Parathyroid adenoma (tissue), 2 donors: ENCODE measurements around the gene GLI2.

ENCODE experiments used
- H2AFZ ChIP-seq: fragments of 300-600 bp; sonication (generic); one replicate; pipeline ENCODE4 v1.7.0; 2017; ENCODE audit warnings: antibody characterized with exemption, mild to moderate bottlenecking
- H3K27ac ChIP-seq: fragments of 300-600 bp; sonication (generic); one replicate; pipeline ENCODE4 v1.7.0; 2017
- H3K27me3 ChIP-seq: fragments of 300-600 bp; sonication (generic); one replicate; pipeline ENCODE4 v1.7.0; 2017; ENCODE audit warnings: low read length; ENCODE audit not compliant: control insufficient read depth, insufficient read depth
- H3K36me3 ChIP-seq: fragments of 300-600 bp; sonication (generic); one replicate; pipeline ENCODE4 v1.7.0; 2017; ENCODE audit warnings: low read length; ENCODE audit not compliant: control insufficient read depth, insufficient read depth
- H3K4me1 ChIP-seq: fragments of 300-600 bp; sonication (generic); one replicate; pipeline ENCODE4 v1.7.0; 2017; ENCODE audit warnings: control low read depth
- H3K4me2 ChIP-seq: fragments of 300-600 bp; sonication (generic); one replicate; pipeline ENCODE4 v1.7.0; 2017; ENCODE audit warnings: low read length
- H3K4me3 ChIP-seq: fragments of 300-600 bp; sonication (generic); one replicate; pipeline ENCODE4 v1.7.0; 2017; ENCODE audit warnings: low read depth, low read length
- H3K79me2 ChIP-seq: fragments of 300-600 bp; sonication (generic); one replicate; pipeline ENCODE4 v1.7.0; 2017; ENCODE audit warnings: control low read depth
- H3K9ac ChIP-seq: fragments of 300-600 bp; sonication (generic); one replicate; pipeline ENCODE4 v1.7.0; 2017; ENCODE audit warnings: mild to moderate bottlenecking
- H3K9me3 ChIP-seq: fragments of 300-600 bp; sonication (generic); one replicate; pipeline ENCODE4 v1.7.0; 2017; ENCODE audit warnings: low read length; ENCODE audit not compliant: control insufficient read depth
- TF ChIP-seq, protein P1 (sequence below): fragments of 300-600 bp; sonication (generic); IDR thresholded peaks from one replicate; pipeline ENCODE4 v1.7.0; 2017; ENCODE audit warnings: antibody characterized with exemption, mild to moderate bottlenecking
- donor health status: primary hyperparathyroidism.

GLI2 gene

DNA sequence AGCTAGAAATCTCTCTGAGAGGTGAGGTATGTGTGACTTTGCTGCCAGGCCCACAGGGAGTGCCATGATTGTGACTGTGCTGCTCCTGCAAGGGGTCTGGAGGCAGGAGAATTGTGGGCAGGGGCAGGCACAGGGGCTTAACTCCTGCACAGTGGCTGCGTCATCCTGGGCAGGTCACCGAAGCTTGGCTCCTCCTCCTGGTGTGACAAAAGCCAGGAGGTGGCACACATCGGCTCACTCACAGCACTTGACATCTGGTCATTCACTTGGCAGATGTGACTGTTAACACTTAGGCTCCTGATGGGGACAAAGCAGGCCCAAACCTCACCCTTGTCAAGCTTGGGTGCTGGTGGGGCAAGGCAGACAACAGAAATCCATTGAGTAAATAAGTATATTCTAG is 36.4 kb upstream of the GLI2 start:
- Histone ChIP-seq H3K9me3 (no peaks in the 10 kb centered on the region), H3K4me3 (no peak overlapping the region), H3K27me3 (no peaks in the 10 kb centered on the region), H3K4me2 (no peak overlapping the region), H3K4me1 (no peaks in the 10 kb centered on the region), H3K79me2 (no peaks in the 10 kb centered on the region), H2AFZ (no peak overlapping the region), H3K27ac (no peak overlapping the region), H3K36me3 (no peaks in the 10 kb centered on the region), H3K9ac (no peak overlapping the region)
- TF ChIP-seq, protein P1, sequence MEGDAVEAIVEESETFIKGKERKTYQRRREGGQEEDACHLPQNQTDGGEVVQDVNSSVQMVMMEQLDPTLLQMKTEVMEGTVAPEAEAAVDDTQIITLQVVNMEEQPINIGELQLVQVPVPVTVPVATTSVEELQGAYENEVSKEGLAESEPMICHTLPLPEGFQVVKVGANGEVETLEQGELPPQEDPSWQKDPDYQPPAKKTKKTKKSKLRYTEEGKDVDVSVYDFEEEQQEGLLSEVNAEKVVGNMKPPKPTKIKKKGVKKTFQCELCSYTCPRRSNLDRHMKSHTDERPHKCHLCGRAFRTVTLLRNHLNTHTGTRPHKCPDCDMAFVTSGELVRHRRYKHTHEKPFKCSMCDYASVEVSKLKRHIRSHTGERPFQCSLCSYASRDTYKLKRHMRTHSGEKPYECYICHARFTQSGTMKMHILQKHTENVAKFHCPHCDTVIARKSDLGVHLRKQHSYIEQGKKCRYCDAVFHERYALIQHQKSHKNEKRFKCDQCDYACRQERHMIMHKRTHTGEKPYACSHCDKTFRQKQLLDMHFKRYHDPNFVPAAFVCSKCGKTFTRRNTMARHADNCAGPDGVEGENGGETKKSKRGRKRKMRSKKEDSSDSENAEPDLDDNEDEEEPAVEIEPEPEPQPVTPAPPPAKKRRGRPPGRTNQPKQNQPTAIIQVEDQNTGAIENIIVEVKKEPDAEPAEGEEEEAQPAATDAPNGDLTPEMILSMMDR = no peak

DNA sequence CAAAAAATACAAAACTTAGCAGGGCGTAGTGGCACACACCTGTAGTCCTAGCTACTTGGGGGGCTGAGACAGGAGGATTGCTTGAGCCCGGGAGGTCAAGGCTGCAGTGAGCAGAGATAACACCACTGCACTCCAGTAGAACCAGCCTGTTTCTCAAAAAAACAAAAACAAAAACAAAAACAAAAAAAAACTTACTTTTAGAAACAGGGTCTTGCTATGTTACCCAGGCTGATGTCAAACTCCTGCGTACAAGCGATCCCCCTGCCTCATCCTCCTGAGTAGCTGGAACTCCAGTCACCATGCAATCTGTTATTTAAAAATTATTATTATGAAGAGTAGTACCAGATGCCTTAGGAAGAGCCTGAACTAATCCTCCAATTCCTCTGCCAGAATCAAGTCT is 35.0 kb upstream of the GLI2 start:
- Histone ChIP-seq H3K27me3 (no peaks in the 10 kb centered on the region), H3K4me1 (no peaks in the 10 kb centered on the region), H3K9ac (no peak overlapping the region), H3K4me3 (no peak overlapping the region), H3K79me2 (no peaks in the 10 kb centered on the region), H3K9me3 (no peaks in the 10 kb centered on the region), H2AFZ (no peak overlapping the region), H3K4me2 (no peak overlapping the region), H3K27ac (no peak overlapping the region), H3K36me3 (no peaks in the 10 kb centered on the region)
- TF ChIP-seq, protein P1 = no peak

DNA sequence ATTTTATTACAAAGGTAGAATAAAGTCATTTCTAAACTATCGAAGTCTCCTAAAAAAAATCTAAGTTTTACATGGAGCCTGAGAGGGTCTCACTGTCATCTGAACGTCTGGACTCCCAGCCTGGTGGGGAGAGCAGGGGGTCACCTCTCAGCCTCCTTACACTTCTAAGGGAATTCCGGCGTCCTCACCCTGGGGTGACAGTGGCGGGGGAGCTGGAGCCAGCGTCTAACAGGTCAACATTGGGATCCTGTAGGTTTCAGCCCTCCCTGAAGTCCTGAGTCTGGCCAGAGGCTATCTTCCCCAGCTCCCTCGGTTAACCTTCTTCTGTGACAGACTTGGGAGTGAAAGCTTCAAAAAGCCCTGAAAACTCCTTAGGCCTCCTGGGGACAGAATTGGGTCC is 34.6 kb upstream of the GLI2 start:
- H3K4me2 ChIP-seq = no peak overlapping the region
- no peaks in the 10 kb centered on the region for H3K36me3 ChIP-seq
- H3K27ac ChIP-seq = no peak overlapping the region

DNA sequence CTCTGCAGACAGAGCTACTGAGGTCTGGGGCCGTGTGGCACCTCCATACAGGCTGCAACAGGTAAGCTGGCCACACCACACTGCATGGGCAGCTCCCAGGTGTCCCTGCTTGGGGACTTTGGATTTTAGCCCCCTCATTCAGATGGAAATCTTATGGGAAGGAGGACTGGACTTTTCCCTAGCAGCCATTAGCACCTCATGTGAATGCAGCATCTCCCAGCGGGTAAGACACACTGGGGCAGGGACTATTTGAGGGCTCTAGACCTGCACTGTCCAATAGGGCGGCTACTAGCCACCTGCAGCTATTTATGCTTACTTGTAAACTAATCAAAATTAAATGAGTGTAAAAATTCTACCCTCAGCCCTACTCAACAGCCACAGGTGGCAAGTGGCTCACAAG is 34.2 kb upstream of the GLI2 start:
- Histone ChIP-seq H3K4me2 (no peak overlapping the region), H3K4me1 (no peaks in the 10 kb centered on the region), H3K79me2 (no peaks in the 10 kb centered on the region), H3K36me3 (no peaks in the 10 kb centered on the region), H3K9ac (no peak overlapping the region), H3K27ac (no peak overlapping the region), H2AFZ (no peak overlapping the region), H3K27me3 (no peaks in the 10 kb centered on the region), H3K4me3 (no peak overlapping the region), H3K9me3 (no peaks in the 10 kb centered on the region)
- TF ChIP-seq, protein P1 = no peak

More for the DNA sequence above, 34.6 kb upstream of the GLI2 start:
- Histone ChIP-seq H3K9ac (no peak overlapping the region), H3K79me2 (no peaks in the 10 kb centered on the region), H3K9me3 (no peaks in the 10 kb centered on the region), H2AFZ (no peak overlapping the region), H3K4me3 (no peak overlapping the region), H3K4me1 (no peaks in the 10 kb centered on the region), H3K27me3 (no peaks in the 10 kb centered on the region)
- TF ChIP-seq, protein P1 = no peak

DNA sequence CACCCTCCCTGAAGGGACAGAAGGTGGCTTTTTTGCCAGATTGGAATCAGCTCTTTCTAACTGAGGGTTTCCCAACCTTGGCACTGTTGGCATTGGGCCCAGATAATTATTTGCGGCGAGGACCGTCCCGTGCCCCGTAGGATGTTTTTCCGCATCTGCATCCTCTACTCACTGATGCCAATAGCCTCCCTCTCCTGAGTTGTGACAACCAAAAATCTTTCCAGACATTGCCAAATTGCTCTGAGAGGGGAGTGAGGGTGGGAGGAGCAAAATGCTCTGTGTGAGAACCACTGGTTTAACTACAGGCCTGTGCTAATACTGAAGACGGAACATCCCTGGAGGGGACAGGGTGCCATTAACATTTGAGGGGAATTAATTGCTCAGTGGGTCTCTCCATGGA is 33.6 kb upstream of the GLI2 start:
- Histone ChIP-seq H3K9ac (no peak overlapping the region), H3K4me3 (no peak overlapping the region), H3K27me3 (no peaks in the 10 kb centered on the region), H3K4me2 (no peak overlapping the region), H3K79me2 (no peaks in the 10 kb centered on the region), H3K9me3 (no peaks in the 10 kb centered on the region), H3K27ac (no peak overlapping the region), H3K4me1 (no peaks in the 10 kb centered on the region), H2AFZ (no peak overlapping the region), H3K36me3 (no peaks in the 10 kb centered on the region)
- TF ChIP-seq, protein P1 = no peak
